Bone marrow (tissue), 2 donors: ENCODE data around the gene ADPRM.

Source experiments
- DNase-seq, 2 donors: peaks; one replicate each; lab custom pipeline; 2025; lab: John Stamatoyannopoulos, UW

The ADPRM gene

DNA sequence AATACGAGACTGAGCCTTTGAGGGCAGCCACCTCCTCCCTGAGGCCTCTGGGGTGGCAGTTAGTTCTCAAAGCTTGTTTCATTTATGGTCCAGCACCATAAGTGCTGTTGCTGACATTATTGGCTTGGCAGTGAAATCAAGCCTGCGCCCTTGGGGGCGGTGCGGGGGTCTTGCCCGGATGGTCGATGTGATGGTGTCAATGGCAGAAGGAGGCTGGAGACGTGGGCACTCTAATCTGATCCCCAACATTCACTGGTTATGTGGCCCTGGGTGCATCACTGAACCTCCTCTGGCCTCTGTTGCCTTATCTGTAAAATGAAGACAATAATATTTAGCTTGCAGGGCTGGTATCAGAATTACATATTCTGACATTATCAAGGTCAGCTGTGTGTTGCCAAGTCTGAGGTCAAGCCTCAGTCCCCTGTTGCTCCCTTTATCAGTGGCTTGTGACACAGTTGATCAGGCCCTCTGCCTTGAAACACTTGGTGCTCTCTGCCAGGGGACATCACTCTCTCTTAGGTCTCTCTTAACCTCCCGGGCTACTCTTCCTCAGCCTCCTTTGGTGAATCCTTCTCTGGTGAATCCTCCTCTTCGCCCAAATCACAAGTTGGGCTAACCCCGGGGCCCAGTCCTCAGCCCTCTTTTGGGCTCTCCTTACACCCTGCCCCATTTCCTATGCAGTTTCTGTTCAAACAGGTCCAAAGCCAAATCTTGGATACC lies 44.2 kb downstream of the ADPRM start:
- no peak for DNase-seq

DNA sequence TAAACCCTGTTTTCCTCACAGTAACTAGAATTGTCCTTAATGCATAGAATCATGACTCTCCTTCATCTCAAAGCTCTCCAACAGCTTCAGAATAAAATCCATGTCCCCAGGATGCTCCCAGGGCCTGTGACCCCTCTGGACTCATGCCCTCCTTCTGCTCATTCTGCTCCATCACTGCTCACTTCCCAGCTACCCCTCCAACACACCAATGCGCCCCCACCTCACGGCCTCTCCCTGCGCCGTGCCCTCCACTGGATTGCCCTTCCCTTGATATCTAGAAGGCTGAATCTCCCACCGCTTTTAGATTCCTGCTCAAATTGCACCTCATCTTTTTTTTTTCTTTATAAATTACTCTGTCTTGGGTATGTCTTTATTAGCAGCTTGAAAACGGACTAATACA lies 45.0 kb downstream of the ADPRM start:
- no peak for DNase-seq

DNA sequence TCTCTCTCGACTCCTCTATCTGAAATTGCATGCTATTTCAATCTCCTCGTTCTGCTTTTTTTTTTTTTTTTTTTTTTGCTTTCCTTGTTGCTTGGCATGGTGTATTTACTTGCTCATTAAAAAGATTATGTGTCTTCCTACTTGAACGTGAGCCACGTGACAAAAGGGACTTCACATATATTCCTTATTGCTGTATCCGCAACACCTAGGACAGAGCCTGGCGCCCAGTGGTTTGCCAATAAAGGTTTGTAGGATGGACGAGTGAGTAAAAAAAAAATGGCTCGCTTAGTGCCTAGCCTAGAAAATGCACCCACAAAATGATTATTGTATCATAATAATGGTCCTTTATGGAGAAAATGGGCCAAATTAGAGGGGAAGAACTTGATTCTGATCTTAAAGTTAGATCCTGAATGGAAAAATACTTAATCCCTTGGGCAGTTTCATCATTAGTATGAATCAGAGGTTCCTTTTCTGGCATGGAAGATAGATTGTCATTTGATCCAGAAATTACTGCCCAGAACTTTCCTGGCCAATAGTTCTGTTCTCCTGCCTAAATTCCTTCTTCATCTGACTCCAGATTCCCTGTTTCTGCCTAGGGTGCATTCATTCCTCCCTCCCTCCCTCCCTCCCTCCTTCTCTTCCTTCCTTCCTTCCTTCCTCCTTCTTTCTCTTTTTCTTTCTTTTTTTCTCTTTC lies 46.1 kb downstream of the ADPRM start:
- DNase-seq = no peak

DNA sequence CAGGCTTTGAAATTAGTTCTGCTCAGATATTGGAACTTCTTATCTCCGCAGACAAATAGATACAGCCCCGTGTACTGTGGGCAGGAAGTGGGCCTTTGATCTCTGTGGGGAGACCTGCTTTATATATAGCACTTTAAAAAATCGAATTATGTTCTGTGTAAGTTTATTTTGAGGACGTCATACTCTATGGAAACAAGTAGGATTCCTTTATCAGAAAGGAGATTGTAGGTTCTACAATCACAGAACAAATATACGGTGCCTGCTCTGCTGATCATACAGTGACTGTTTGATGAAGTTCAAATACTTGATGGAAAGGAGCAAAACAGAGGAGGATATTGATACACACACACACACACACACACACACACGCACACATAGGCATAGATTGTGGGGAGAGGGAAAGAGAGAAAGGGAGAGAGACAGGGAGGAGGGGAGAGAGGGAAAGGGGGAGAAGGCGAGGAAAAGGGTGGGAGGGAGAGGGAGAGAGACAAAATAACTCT lies 47.2 kb downstream of the ADPRM start:
- DNase-seq = no peak

DNA sequence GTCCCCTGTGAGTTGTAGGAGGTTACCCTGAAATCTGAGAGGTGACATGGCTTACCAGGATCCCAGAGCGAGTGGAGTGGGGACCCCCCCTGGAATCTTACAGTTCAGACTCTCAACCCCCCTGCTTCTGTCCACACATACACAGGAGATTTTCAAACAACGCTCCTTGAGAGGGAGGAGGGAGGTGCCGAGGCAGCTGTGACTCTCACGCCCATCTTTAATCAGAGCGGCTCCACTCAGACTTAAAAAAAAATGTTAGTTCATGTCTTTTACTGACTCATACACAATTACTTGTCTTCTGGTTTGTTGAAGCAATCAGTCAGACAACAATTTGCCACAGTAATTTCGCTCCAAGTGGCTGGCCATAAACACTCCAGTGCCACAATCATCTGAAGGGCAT lies 47.8 kb downstream of the ADPRM start:
- DNase-seq = no peak

DNA sequence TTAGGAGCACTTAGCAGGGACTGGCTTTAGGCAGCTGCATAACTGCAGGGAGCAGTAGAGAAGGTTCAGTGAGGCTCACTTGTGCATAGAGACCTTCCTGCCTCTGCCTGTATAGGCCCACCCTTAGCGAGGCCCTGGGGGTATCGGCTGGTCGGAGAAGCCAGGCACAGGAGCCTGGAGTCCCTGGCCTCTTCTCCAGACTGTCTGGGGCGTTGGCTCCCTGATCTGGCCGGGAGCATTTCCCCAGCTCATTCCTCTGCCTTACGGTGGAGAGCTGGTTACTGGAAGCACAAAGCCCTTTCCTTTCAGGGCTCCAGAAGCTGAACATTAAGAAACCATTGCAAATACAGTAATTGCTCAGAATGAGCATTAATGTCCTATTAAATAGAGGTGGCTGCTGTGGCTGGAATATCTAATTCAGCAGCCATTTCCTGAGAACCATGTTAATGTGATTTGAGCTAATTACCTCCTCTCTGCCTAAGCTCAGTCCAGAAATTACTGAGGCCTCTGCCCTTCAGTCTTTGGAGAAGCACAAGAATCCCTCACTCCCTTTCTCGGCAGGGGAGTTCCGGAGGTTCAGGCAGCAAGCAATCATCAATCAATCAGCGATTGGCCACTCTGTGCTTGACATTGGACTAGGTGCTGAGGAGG lies 51.3 kb downstream of the ADPRM start:
- no peak for DNase-seq

DNA sequence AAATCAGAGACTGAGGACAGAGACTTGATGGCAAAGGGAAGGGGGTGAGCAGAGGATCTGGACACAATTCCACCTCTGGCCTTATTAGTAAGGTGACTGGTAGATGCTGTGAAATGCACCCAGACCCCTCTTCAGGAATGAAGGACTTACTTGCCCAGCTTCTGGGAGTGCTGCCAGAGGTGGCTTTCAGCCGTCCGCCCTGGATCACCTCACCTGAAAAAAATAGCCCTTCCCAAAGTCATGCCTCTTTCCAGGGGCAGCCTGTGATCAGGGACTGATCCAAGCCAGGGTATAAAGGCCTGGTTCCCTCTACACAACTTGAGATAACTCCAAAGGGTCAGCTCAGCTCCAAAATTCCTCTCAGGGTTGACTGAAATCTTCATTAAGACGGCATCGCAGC lies 52.8 kb downstream of the ADPRM start:
- no peak for DNase-seq

DNA sequence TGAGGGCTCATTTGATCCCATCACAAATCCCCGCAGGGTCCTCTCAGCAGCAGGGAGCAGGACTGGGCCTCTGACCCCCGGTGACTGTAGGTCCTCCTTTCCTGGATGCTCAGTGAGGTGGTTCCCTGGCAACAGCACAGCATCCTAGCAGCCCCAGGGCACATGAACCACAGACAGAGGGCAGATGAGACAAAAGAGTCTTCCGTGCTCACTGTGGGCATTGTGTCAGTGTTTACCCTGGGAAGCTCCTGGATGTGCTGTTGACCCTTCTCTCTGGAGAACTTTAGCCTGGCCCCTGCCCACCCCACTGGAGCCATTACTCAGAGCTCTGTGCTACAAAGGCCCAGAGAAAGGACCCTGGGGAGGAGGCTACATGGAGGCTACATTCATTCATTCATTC lies 54.2 kb downstream of the ADPRM start:
- DNase-seq = no peak

DNA sequence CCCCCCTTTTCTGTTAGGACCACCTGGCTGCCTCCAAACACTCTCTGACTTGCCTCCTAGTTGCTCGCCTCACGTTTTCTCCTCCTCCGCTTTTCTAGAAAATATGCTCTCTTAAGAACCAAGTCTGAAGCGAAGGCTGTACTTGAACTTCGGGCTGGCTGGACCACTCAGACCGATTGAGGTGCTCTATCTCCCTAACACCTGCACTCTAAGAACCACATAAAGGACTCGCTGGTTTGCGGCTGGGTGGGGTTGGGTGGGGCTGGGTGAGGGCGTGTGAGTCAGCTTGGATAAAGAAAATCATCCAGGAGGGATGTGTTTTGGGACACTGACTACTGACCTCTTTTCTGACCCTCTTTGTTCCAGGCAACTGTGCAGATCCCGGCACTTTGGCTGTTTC lies 55.3 kb downstream of the ADPRM start:
- no peak for DNase-seq

DNA sequence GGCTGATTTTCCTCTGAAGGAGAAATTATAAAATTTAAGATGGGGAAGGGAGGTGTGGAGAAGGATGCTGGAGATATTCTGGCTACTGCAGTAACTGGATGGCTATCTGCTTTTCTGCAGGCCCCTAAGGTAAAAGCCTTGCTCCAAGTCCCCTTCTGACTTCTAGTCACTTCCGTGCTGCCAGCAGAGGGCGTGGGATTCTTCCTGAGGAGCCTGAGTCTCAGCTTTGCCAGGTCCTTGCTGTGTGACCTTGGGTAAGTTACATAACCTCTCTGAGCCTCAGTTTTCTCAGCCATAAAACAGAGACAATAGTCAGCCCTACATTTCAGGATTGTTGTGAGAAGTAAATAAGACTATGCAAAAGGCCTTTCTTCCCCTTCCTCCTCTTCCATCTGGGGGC lies 56.7 kb downstream of the ADPRM start:
- no peak for DNase-seq

DNA sequence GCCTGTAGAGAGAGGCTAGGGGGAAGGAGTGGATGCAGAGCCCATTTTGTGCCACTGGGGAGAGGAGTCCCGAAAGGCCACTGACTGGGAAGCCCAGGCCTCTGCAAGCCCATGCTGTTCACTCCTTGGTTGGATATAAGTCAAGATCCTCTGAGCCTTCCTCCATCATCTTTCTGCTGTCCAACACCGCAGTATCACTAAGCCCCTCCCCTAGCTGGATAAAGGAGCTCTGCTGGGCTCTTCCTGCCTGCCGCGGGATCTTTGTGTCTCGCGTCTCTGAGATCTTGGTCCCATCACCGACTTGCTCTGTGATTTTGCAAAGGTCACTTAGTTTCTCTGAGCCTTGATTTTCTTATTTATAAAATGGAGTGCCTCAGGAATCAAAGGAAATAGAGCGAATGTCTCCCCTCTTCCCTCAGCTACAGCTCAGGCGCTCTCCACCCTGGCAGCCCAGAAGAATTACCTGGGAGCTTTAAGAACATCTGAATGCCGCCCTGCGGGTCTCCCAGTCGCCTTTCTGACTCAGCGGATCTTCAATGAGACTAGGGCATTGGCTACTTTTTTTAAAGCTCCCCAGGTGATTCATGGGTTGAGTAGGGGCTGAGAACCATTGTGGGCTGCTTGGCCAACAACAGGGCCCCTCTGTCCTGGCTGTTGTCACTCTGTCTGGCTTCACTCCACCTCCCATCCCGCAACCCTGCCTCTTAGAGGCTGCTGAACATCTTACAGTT lies 57.6 kb downstream of the ADPRM start:
- DNase-seq = no peak

DNA sequence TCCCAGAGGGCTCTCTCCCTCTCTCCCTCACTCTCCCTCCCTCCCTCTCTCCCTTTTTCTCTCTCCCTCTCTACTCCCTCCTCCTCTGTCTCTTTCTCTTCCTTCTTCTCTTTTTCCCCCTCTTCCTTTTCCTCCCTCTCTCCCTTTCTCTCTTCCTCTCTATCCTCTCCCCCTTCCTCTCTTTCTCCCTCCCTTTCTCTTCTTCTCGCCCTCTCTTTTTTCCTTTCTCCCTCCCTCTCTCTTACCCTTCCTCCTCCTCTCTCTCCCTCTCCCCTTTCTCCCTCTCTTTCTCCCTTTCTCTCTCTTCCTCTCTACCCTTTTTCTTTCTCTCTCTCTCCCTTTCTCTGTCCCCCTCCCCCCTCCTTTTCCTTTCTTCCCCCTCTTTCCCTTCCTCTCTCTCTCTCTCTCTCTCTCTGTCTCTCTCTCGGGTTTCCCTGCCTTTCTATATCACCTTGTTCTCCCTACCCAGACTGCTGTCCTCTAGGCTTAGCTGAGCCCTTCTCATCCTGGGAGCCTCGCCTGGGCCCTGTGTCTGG lies 58.3 kb downstream of the ADPRM start:
- no peak for DNase-seq

DNA sequence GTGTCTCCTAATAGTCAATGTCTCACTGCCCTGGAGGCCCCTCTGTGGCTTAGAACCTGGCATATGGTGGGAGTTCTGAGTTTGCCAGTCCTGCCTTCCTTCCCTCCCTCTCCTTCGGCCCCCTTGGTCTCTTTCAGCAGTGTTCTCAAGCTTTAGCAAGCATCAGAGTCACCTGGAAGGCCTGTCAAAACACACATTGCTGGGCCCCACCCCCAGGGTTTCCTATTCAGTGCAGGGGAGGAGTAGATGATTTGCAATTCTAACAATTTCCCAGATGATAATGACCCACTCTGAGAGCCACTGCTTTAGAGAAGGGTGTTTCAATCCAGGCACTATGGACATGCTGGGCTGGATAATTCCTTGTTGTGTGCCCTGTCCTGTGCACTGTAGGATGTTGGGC lies 58.8 kb downstream of the ADPRM start:
- no peak for DNase-seq

DNA sequence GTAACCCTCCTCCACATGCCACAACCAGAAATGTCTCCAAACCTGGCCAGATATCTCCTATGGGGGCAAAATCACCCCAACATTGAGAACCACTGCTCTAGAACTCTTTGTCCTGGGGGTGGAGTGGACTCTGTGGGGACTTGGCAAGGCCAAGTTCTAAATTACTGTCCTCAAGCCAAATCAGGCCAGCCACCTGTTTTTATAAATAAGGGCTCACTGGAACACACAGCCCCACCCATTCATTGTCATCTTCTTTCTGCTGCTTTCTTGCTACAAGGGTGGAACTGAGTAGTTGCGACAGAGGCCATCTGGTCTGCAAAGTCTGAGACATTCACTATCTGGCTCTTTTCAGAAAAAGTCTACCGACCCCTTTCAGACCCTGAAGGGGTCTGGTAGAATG lies 59.2 kb downstream of the ADPRM start:
- DNase-seq = no peak

DNA sequence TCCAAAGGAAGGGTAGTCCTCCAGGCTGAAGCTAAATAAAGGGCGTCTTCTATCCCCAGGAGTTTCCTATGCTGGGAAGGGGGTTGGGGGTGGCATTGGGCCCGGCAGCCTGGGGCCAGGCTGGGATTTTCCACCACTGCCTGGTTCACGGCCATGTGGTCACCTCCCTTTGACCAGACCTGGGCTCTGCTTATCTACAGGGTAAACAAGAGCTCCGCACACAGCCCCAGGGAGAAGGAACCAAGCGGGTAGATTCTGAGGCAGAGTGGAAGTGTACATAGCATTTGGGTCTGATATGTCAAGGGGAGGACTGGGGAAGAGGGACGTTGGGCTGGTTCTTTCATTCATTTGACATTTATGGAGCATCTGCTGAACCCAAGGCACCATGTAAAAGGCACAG lies 59.7 kb downstream of the ADPRM start:
- DNase-seq = no peak

DNA sequence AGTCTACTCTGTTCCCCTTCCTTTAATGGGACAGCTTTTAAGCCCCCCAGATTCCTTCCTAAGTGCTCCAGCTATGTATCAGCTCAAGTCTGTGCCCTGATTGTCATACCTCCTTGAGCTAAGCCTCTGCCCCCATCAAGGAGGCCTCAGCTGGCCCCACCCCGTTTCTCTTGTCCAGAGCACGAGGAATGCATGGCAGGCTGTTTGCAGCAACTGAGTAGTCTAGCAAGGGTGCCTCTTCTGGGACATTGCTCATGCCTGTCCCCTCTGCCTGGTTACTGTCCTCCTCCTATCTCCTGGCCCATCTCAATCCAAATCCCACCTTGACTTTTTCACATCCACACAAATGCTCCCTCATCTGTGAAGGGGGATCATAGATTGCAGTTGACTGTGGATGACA lies 60.3 kb downstream of the ADPRM start:
- DNase-seq = no peak

DNA sequence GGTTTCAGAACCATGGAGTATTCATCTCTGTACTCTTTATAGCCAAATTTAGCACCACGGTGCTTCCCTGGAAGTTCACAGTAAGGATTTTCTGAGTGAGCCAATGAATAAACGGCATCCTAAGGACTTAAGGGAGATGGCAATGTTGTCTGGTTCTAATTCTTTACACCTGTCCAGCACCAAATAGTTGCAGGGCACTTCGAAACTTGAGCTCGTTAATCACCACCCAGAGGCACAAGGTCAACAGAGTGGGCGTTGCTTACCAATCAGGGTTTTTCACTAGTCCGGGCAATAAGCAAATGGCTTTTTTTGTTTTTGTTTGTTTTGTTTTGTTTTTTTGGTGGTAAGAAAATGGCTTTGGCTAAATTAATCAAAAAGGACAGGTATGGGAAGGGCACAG lies 60.7 kb downstream of the ADPRM start:
- DNase-seq = no peak
